Measurements from ENCODE around the gene DCST2.

DCST2 gene

GRCh38 chr1:155050560-155051341 lies 17.2 kb upstream of the DCST2 start, which contains the start of gene ADAM15:
Gene ADAM15 (plus strand): TSS chr1:155051316. CDS start chr1:155051387, 71 bp downstream.
- DNase-seq (ENCODE audit: low read depth in 2 of 2, low spot score in 1 of 2): peak; percentile 47 to 55

GRCh38 chr1:155049651-155050559 lies 16.3 kb upstream of the DCST2 start:
- DNase-seq (ENCODE audit: low read depth in 2 of 2, low spot score in 1 of 2): no peak

- no peak for DNase-seq (ENCODE audit: low read depth in 2 of 2, low spot score in 1 of 2)
Measured at GRCh38 chr1:155048449-155049334, 15.1 kb upstream of the DCST2 start.

- no peak for DNase-seq (ENCODE audit: low read depth in 2 of 2, low spot score in 1 of 2)
Measured at GRCh38 chr1:155044812-155045657, 11.5 kb upstream of the DCST2 start.

GRCh38 chr1:155044365-155044764 lies 10.8 kb upstream of the DCST2 start:
- DNase-seq (ENCODE audit: low read depth in 2 of 2, low spot score in 1 of 2): no peak

GRCh38 chr1:155043793-155044192 lies 10.2 kb upstream of the DCST2 start:
- DNase-seq (ENCODE audit: low read depth in 2 of 2, low spot score in 1 of 2): no peak

- no peak for DNase-seq (ENCODE audit: low read depth in 2 of 2, low spot score in 1 of 2)
Measured at GRCh38 chr1:155043301-155043702, 9.7 kb upstream of the DCST2 start.

- DNase-seq (ENCODE audit: low read depth in 2 of 2, low spot score in 1 of 2): no peak
Measured at GRCh38 chr1:155042789-155043188, 9.2 kb upstream of the DCST2 start.

GRCh38 chr1:155040358-155041093 lies 6.9 kb upstream of the DCST2 start:
- DNase-seq (ENCODE audit: low read depth in 2 of 2, low spot score in 1 of 2): no peak

- DNase-seq (ENCODE audit: low read depth in 2 of 2, low spot score in 1 of 2): no peak
Measured at GRCh38 chr1:155039308-155039669, 5.7 kb upstream of the DCST2 start.

- DNase-seq (ENCODE audit: low read depth in 2 of 2, low spot score in 1 of 2): no peak
Measured at GRCh38 chr1:155038602-155039307, 5.2 kb upstream of the DCST2 start.

- DNase-seq (ENCODE audit: low read depth in 2 of 2, low spot score in 1 of 2): no peak
Measured at GRCh38 chr1:155037851-155038441, 4.4 kb upstream of the DCST2 start.

GRCh38 chr1:155037043-155037442 lies 3.5 kb upstream of the DCST2 start:
- DNase-seq (ENCODE audit: low read depth in 2 of 2, low spot score in 1 of 2): no peak

- no peak for DNase-seq (ENCODE audit: low read depth in 2 of 2, low spot score in 1 of 2)
Measured at GRCh38 chr1:155035936-155036335, 2.4 kb upstream of the DCST2 start.

GRCh38 chr1:155034318-155035208 lies 982 bp upstream of the DCST2 start:
- no peak for DNase-seq (ENCODE audit: low read depth in 2 of 2, low spot score in 1 of 2)

GRCh38 chr1:155032886-155033285 lies 695 bp downstream of the DCST2 start:
- DNase-seq (ENCODE audit: low read depth in 2 of 2, low spot score in 1 of 2): no peak

GRCh38 chr1:155030899-155031298 lies 2.7 kb downstream of the DCST2 start:
- no peak for DNase-seq (ENCODE audit: low read depth in 2 of 2, low spot score in 1 of 2)
